SKM-1 (cell line): ENCODE data around the gene DOP1A.

Experiments
- DNase-seq: peaks from one replicate; lab custom pipeline; 2025; ENCODE audit not compliant: unreplicated experiment; lab: John Stamatoyannopoulos, UW

Gene DOP1A

GRCh38 chr6:83071023-83071422 is 3.6 kb downstream of the DOP1A start:
- no peak for DNase-seq

GRCh38 chr6:83071707-83072106 is 4.2 kb downstream of the DOP1A start:
- no peak for DNase-seq

GRCh38 chr6:83072726-83073125 is 5.3 kb downstream of the DOP1A start:
- DNase-seq, result no peak

GRCh38 chr6:83073615-83074014 is 6.1 kb downstream of the DOP1A start:
- no peak for DNase-seq

- DNase-seq, result no peak
These were observed 16.0 kb downstream of the DOP1A start for GRCh38 chr6:83083476-83083875.

GRCh38 chr6:83086751-83087150 is 19.3 kb downstream of the DOP1A start:
- no peak for DNase-seq

- no peak for DNase-seq
These were observed 25.4 kb downstream of the DOP1A start for GRCh38 chr6:83092756-83093399.

- DNase-seq, result no peak
These were observed 29.3 kb downstream of the DOP1A start for GRCh38 chr6:83096791-83097190.

GRCh38 chr6:83097204-83097603 is 29.7 kb downstream of the DOP1A start:
- DNase-seq, result no peak

GRCh38 chr6:83097675-83098074 is 30.2 kb downstream of the DOP1A start:
- no peak for DNase-seq

GRCh38 chr6:83098589-83098988 is 31.1 kb downstream of the DOP1A start:
- DNase-seq, result no peak

GRCh38 chr6:83108378-83108777 is 40.9 kb downstream of the DOP1A start:
- no peak for DNase-seq

- no peak for DNase-seq
These were observed 45.8 kb downstream of the DOP1A start for GRCh38 chr6:83113258-83113657.

GRCh38 chr6:83114164-83114563 is 46.7 kb downstream of the DOP1A start:
- no peak for DNase-seq

GRCh38 chr6:83117802-83118201 is 50.3 kb downstream of the DOP1A start:
- DNase-seq, result no peak

GRCh38 chr6:83119742-83120300 is 52.4 kb downstream of the DOP1A start:
- no peak for DNase-seq

- no peak for DNase-seq
These were observed 57.1 kb downstream of the DOP1A start for GRCh38 chr6:83124553-83124952.

GRCh38 chr6:83125425-83125824 is 58.0 kb downstream of the DOP1A start:
- no peak for DNase-seq

GRCh38 chr6:83126223-83126622 is 58.8 kb downstream of the DOP1A start:
- no peak for DNase-seq

- no peak for DNase-seq
These were observed 59.3 kb downstream of the DOP1A start for GRCh38 chr6:83126807-83127206.

GRCh38 chr6:83127258-83127657 is 59.8 kb downstream of the DOP1A start:
- no peak for DNase-seq

- no peak for DNase-seq
These were observed 60.5 kb downstream of the DOP1A start for GRCh38 chr6:83127976-83128375.

GRCh38 chr6:83132121-83132520 is 64.7 kb downstream of the DOP1A start:
- no peak for DNase-seq
